Activated CD8-positive, alpha-beta memory T cell treated with anti-CD3 and anti-CD28 coated beads, Interleukin-2, amount 50 U/mL, for 48 hours (primary cell): ENCODE measurements around the gene DALRD3.
"Not testable (repeated sequence)": the region's sequence is repeated elsewhere in the genome, so short reads cannot be mapped to it uniquely, and the experiment has no call there.

Experiments used
- DNase-seq: peaks from one replicate; pipeline ENCODE4 v3.0.0-alpha.2; 2020

The DALRD3 gene

DNA sequence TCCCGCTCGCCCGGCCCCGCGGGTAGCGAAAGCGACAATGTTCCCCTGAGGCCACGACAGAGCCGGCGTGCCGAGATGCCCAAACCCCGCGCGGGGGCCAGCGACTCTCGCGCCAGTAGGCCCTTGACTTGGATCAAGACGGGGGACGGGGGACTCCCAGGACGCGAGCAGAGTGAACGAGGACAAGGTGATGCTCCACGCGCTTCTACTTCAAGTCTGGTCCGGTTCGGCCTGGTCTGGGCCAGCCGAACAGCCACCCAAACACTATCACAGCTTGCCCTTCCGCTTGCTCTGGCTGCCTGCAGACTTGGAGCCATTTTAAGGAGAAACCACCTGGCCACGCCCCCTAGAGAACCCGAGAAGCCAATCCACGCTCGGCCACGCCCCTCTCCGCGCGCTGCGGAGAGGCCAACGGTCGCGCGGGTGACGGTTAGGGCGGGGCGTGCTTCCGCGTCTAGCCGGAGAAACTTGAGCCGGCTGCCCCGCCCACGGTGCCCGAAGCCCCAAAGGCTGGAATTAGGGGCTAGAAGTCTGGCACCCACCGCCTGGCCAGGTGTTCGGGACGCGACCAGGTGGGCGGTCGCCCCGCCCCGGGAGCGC, 2.9 kb upstream of the DALRD3 start:
- peak; percentile 99 for DNase-seq

DNA sequence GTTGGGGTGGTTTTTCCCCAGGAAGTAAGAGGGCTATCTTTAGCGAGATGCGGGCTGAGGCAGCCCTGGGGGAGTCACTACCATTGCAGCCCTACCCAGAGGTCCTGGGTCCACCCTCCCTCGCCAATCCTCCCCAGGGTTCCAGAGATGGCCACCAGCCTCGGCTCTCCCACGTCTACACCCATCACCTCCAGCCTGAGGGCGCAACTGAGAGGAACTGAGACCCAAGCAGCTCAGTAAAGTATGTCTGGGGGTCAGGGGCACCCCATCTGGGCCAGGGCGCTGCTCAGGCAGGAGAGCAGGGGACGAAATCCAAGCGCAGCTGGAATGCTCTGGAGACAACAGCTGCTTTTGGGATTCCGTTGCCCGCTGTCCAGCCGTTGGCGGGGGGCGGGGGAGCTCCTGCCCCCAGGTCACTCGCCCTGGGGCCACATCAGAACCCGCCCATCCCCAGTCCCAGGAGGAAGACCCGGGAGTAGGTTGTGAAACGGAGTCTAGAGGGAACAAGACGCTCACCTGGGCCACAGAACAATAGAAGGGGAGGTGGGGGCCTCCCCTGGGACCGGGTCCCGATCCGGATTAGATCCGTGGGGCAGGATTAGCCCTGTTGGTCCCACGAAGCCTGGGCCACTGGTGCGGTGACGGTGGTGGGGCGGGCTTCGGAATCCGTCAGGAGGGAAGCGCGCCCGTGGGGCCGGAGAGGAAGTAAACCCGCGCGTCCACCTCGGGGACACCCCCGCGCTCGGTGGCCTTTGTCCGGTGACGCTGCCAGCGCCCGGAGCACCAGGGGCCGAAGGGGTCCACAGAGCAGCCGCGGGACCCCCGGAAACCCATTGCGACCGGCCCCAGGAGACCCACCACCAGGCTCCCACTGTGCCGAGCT, 2.2 kb upstream of the DALRD3 start:
- no peak for DNase-seq

DNA sequence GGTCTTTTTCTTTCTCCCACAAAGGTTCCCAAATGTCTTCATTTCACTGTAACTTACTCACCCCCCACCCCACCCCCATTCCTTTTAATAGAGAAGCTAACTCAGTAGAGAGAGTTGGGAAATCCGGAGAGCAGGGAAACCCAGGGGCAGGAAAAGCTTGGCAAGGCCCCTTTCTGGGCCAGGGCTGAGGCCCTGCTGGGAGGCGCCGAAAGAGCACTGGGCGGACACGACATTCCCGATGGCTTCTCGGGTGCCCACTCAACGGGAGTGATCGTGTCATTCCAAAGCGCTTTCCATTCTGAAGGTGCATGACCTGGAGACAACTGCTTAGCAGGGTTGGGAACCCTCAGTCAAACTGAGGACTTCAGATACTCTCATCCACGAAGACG, 1.6 kb upstream of the DALRD3 start:
- DNase-seq: no peak

DNA sequence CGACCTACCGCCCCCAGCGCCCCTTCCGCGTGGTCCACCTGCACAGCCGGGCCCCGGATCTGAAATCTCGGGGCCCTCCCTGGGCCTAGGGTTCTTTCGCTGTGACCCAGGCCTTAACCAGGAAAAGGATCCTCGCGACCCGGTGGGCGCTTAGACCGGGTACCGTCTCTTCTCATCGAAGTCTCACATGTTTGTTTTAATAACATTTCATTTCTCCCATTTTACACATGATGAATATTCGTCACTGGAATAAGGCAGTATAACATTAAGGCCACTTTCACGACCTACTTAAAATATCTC, 277 bp upstream of the DALRD3 start:
- DNase-seq: no peak

DNA sequence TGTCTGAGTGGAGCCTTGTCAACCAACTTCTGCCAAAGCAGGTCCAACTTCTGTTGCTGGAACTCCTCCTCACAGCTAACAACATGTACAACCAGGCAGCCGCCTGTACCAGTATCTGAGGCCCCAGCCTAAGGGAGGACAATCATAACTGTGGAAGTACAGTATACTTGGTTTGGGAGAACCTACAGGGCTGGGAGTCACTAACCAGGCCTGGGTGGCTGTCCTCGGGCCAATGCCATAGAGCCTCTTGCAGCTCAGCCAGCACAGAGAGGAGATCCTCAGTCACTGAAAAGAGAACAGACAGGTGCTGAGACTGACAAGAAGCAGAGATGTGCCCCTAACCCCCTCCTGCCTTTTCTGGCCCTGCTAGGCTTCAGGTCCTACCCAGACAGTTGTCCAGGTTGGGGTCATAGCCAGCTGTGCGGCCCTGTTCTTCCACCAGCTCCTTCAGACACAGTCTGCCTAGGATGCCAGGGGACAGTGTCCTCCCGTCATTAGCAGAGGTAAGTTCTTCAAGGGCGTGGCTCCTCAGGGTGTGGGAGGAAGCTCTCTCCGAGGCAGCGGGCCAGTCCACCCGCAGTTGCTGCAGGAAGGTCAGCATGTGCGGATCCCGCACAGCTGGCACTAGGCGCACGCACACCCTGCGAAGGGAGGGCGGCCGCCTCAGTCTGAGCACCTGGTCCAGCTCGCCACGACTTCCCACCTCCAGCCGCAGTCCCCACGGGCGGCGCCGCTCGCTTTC, 980 bp downstream of the DALRD3 start:
- DNase-seq: no peak

- DNase-seq: no peak
Measured at GRCh38 chr3:49016414-49017228, 1.8 kb downstream of the DALRD3 start.

DNA sequence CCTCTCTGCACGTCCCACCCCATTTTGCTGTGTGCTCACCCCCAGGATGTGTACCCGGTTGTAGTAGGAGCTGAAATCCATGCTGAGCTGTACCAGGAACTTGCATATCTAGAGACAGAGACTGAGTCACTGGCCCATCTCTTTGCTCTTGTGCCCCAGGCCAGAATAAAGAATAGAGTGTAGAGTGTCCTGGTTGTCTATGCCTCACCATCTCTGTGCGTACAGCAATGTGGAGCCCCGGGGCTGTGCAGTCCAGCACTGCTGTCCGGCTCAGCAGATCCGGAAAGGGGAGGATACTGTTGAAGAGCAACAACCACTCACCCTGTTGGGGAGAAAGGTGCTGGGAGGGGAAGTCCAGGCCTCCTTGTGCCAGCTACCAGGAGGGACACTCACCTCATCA, 2.6 kb downstream of the DALRD3 start:
- DNase-seq: no peak

DNA sequence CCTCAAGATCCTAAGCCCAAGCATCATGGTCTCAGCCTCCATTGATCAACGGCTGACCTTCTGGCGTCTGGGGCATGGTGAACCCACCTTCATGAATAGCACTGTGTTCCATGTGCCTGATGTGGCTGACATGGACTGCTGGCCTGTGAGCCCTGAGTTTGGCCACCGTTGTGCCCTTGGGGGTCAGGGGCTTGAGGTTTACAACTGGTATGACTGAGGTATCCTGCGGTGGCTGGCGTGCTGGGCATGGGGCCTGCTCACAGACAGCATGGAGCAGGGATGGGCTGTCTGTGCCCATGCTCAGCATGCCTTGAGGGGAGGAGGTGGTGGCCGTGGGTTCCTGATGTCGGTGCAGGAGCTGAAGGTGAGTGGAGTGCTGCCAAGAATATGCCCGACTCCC, 3.3 kb downstream of the DALRD3 start:
- no peak for DNase-seq

DNA sequence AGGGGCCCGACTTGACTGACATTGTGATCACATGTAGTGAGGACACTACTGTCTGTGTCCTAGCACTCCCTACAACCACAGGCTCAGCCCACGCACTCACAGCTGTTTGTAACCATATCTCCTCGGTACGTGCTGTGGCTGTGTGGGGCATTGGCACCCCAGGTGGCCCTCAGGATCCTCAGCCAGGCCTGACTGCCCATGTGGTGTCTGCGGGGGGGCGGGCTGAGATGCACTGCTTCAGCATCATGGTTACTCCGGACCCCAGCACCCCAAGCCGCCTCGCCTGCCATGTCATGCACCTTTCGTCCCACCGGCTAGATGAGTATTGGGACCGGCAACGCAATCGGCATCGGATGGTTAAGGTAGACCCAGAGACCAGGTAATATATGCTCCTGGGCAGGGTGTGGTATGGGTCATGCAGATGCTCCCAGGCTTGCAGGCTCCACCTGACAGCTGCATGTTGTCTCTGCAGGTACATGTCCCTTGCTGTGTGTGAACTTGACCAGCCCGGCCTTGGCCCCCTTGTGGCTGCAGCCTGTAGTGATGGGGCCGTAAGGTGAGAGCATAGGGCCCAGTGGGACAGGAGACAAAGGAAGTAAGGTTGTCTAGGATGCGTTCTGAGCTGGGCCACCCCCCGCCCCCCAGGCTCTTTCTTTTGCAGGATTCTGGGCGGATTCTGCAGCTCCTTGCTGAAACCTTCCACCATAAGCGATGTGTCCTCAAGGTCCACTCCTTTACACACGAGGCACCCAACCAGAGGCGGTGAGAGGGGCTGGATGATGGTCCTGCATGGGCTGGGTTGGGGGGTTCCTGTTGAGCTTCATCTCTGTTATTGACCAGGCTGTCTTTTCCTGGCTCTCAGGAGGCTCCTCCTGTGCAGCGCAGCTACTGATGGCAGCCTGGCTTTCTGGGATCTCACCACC, 4.4 kb downstream of the DALRD3 start:
- DNase-seq: no peak

- DNase-seq: no peak
Measured at GRCh38 chr3:49013113-49013737, 5.2 kb downstream of the DALRD3 start.

DNA sequence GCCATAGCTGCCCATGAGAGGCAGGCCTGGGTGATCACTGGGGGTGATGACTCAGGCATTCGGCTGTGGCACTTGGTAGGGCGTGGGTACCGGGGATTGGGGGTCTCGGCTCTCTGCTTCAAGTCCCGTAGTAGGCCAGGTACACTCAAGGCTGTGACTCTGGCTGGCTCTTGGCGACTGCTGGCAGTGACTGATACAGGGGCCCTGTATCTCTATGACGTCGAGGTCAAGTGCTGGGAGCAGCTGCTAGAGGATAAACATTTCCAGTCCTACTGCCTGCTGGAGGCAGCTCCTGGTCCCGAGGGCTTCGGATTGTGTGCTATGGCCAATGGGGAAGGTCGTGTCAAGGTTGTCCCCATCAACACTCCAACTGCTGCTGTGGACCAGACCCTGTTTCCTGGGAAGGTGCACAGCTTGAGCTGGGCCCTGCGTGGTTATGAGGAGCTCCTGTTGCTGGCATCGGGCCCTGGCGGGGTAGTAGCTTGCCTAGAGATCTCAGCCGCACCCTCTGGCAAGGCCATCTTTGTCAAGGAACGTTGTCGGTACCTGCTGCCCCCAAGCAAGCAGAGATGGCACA, 5.9 kb downstream of the DALRD3 start:
- peak; percentile 53 for DNase-seq

DNA sequence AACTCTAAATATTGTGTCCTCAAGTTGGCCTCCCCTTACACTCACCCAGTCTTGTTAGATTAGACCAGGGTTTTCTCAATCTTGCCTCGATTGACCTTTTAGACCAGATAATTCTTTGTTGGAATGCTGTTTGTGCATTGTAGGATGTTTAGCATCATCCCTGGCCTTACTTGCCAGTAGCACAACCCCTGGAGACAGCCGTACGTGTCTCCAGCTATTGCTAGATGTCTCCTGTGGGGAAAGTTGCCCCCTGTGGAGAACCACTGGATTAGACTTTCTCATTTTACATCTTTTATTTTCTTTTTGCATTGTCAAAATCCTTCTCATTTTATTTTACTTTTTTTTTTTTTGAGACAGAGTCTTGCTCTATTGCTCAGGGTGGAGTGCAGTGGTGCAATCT, 9.0 kb downstream of the DALRD3 start:
- DNase-seq: no peak

GRCh38 chr3:49008627-49009026, 9.8 kb downstream of the DALRD3 start:
- DNase-seq: not testable (repeated sequence)

- peak; percentile 92 for DNase-seq
Measured at GRCh38 chr3:49007771-49008528, 10.4 kb downstream of the DALRD3 start.

DNA sequence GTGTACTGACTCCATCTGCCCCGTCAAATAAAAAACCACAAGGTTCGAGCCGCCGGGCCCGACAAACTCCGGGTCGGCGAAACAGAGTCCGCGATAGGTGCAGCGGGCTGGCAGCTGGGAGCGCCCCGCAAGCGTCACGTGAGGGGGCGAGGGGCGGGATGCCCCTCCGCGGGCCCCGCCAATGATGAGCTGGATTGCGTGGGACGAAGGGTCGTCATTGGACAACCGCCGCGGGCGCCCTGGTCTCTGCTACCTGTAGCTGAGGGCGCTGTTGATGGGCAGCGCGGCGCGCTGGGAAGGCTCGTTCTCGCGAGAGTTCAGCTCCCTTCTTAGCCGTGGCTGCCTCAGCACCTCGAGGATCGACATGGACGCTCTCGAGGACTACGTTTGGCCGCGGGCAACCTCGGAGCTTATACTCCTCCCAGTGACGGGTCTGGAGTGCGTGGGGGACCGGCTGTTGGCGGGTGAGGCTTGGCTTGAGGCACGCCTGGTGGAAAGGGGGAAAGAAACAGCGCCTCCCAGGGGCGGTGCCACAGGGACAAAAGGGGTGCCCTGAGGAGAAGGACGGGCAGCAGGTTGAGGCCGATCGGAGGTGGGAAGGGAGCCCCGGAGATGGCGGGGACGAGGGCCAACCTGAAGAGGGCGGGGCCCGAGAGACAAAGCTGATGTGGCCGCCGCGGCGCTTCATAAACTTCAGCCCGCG, 11.2 kb downstream of the DALRD3 start, which contains the start of gene WDR6:
TSS of gene WDR6 (plus strand) at position 324 of the 703 bp plus-strand sequence. CDS start at position 365, 41 bp downstream.
- DNase-seq: peak; percentile 98

- no peak for DNase-seq
Measured at GRCh38 chr3:49006408-49007067, 11.8 kb downstream of the DALRD3 start.

DNA sequence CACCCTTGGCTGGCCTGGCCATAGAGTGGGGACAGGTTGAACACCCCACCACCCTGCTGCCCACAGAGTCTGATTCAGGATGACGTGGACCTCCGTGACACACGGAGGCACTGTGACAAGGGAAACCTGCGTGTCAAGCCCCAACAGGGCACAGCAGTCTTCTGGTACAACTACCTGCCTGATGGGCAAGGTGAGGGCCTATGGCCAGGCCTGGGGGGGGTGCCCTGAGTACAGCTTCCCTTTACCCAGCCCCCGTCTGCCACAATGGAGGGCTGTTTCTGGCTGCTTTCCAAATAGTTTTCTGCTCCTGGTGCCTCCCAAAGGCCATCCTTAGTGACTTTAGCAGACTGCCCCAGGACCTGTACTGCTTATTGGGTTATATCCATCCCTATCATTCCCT, 12.4 kb downstream of the DALRD3 start:
- no peak for DNase-seq

- DNase-seq: no peak
Measured at GRCh38 chr3:49005303-49005680, 13.1 kb downstream of the DALRD3 start.
